B cell (primary cell): ENCODE results near the gene PDE10A.

Experiments
- EZH2 ChIP-seq: IDR thresholded peaks from 2 replicates; pipeline ENCODE4 v1.6.1; 2012; ENCODE audit warnings: borderline replicate concordance, low read depth, mild to moderate bottlenecking, moderate library complexity, low read length; ENCODE audit not compliant: insufficient read depth, poor library complexity, severe bottlenecking
- TF ChIP-seq, protein P1 (sequence below): fragments of 200-600 bp; IDR thresholded peaks from one replicate; pipeline ENCODE4 v1.8.0; 2022; ENCODE audit warnings: antibody characterized with exemption, mild to moderate bottlenecking

DNA sequence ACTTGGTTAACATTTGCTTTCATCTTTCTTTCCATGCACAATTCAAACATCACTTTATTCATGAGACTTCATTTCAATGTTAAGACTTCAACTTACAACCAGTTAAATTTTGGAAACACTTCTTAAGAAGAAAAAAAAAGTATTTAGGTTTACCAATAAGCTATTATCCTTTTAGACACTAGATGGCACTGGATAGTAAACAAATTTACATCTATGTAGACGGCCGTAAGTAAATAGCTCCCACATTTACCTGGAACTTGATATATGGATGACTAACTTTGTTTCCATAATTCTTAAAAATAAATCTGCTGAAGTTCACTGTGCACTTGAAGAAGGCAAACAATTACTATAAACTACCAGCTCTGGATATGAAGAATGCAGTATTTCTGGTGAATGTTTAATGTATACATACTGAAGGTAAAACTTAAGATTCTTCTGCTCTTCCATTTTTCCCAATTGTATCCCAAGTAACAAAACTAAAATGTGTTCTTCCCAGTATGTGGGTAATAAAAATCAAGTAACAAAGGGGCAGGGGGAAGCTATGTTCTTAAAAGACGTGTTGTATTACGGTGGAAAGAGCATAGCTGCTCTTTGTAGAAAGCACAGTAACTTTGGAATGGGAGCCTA, 223.0 kb downstream of the PDE10A start:
- no peak for TF ChIP-seq EZH2
- TF ChIP-seq, protein P1, sequence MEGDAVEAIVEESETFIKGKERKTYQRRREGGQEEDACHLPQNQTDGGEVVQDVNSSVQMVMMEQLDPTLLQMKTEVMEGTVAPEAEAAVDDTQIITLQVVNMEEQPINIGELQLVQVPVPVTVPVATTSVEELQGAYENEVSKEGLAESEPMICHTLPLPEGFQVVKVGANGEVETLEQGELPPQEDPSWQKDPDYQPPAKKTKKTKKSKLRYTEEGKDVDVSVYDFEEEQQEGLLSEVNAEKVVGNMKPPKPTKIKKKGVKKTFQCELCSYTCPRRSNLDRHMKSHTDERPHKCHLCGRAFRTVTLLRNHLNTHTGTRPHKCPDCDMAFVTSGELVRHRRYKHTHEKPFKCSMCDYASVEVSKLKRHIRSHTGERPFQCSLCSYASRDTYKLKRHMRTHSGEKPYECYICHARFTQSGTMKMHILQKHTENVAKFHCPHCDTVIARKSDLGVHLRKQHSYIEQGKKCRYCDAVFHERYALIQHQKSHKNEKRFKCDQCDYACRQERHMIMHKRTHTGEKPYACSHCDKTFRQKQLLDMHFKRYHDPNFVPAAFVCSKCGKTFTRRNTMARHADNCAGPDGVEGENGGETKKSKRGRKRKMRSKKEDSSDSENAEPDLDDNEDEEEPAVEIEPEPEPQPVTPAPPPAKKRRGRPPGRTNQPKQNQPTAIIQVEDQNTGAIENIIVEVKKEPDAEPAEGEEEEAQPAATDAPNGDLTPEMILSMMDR, result no peak
